Activated CD4-positive, CD25-positive, alpha-beta regulatory T cell (primary cell): Measurements from ENCODE around the gene GRAMD1B.
A peak's percentile ranks its signal among the peaks of the same experiment; 100 is the strongest.
"Not testable (repeated sequence)": the region's sequence is repeated elsewhere in the genome, so short reads cannot be mapped to it uniquely, and the experiment has no call there.

Experiments
- DNase-seq, 4 experiments: peaks; one replicate each; lab custom pipeline; 2025; lab: John Stamatoyannopoulos, UW

The GRAMD1B gene

DNA sequence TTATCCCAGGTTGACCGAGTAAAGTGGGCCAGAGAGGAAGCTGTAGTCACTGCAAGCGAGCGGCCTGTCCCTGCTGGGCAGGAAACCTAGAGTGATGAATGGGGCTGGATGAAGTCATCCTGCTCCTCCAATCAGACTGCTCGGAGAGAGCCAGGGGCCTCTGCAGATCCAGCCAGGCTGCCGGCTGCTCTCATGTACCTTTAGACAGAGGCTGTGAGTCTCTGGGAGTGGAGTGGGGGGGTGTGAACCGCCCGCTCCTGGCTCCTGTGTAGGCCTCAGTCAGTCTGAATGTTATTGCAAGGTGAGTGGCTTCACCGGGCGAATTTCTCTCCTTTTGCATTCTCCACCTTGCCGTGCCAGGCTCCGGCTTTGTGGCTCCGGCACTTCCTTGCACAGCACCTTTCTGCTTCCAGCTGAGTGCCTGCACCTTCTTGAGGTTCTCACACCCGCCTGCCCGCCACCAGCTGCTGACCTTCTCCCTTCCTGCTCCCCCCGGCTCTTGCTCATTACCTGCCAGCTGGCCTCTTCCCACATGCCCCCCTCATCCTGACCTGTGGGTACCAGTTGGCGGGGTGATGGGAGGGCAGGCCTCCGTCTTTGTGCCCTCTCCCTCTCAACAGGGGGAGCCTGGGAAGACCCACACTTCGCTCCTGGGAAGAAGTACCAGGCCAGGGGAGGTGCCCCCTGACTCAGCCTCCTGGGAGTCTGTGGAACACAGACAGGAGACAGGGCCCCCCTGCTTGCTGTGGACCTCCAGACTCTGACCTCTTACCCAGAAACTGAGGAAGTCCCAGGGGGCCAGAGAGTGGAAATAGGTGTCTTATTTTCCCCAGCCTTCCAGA, 79.9 kb downstream of the GRAMD1B start:
- DNase-seq = no peak

- no peak for DNase-seq
These were observed 80.5 kb downstream of the GRAMD1B start for GRCh38 chr11:123510579-123510905.

DNA sequence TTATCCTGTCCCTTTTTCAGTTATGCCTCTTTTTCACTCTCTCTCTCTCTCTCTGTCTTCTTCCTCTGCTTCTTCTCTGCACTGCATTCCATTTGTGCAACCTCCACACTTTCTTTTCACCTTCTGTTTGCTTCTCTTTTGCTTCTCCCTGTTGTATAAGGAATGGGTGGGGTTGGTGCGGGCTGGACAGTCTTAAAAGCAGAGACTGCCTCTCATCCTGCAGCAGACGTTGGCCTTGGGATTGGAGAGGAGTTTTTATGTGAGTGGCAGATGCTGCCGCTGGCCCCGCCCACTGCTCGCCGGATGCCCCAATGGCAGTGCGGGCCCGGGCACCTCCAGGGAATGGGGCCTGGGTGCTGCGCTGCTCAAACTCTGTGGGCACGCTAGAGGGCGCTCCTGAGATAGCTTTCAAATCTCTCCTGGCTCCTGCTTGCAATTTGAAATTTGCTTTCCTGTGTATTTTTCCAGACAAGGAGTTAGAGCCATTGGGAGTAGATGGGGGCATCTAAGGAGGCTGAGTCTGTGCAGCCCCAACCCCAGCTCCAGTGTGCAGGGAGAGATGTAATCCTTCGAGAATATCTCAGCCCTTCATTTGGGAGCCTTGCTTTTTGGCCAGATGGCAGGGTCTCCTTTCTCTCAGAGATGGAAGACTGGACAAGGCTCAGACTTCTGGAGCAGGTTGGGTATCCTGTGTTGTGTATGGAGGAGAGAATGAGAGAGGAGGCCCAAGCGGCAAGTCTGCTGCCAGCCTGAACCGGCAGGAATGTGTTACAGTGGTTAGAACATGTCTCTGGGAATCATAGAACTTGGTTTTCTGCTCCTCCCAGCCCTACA, 81.2 kb downstream of the GRAMD1B start:
- peak; percentile 13 to 50 (median 20) for DNase-seq

DNA sequence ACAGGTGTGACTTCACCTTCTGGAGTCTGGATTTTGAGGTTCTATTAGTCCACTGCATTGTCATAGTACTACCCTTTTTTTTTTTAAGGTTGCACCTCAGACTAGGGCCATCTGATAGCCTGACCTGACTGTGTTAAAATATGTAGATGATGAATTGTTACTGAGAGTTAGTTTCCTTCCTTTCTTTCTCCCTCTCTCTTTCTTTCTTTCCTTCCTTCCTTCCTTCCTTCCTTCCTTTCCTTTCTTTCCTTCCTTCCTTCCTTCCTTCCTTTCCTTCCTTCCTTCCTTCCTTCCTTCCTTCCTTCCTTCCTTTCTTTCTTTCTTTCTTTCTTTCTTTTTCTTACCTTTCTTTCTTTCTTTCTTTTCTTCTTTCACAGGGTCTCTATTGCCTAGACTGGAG, 83.2 kb downstream of the GRAMD1B start:
- not testable (repeated sequence) for DNase-seq

- DNase-seq = no peak
These were observed 86.2 kb downstream of the GRAMD1B start for GRCh38 chr11:123516238-123516637.

DNA sequence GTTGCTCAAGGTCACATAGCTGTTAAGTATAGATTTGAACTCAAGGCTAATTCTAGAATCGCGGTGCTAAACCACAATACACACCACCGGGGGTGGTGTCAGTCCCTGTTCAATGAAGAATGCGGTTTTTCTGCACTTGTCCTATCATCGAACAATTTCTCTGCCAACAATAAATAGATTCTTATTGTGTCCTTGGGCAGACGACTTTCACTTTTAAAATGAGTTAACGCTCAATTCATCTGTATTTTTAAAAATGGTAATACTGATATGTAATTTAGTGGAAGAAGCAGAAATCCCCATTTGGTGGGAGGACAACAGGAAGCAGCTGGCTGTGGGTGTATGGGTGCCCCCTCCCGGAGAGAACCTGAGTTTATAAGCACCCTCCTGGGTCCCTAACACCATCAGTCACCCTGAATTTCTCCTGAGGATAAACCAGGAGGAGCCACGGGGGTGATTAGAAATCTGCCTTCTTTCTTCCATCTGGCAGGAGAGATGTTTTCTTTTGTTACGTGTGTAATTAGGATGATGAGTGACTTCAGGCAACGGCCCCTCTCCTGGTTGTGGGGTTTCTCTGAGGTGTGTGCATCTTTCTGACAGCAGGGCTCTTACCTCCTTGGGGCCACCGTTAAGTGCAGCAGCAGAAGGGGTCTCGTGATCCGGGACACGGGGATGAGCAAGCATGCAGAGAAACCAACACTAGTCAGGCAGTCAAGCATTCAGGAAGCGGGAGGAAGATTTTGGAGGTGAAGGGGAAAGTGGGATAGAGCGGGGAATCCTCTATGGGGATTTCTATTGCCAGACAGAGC, 87.7 kb downstream of the GRAMD1B start:
- DNase-seq = no peak

DNA sequence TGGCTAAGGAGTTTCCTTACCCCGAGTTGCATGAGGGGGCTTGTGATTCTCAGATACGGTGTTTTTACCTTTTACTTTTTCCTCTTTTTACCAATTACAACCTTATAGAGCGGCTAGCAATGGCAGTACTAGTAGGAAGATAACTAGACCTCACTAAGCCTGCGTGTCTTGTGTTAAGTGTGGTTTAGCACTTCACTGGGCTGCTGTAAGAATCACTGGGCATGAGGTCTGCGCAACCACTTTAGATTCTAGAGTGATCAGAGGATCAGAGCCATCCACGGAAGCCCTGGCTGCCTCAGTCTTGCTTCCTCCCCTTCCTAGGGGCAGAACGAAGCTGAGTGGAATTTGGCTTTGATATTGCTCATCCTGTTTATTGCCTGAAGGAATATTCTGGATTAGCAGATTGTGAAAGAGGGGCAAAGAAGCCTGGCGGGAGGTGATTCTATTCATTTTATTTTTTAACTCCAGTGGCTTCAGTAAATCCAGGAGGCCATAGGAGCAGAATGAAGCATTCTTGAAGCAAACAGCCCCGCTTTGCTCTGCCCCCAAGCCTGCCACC, 88.5 kb downstream of the GRAMD1B start:
- DNase-seq = no peak

- DNase-seq = no peak
These were observed 89.2 kb downstream of the GRAMD1B start for GRCh38 chr11:123519055-123519796.

GRCh38 chr11:123519797-123520193, 89.7 kb downstream of the GRAMD1B start:
- DNase-seq = no peak

GRCh38 chr11:123520476-123520875, 90.4 kb downstream of the GRAMD1B start:
- not testable (repeated sequence) for DNase-seq

GRCh38 chr11:123521001-123521400, 90.9 kb downstream of the GRAMD1B start:
- no peak for DNase-seq

GRCh38 chr11:123521930-123522329, 91.9 kb downstream of the GRAMD1B start:
- DNase-seq = no peak

GRCh38 chr11:123523539-123523938, 93.5 kb downstream of the GRAMD1B start:
- no peak for DNase-seq

- no peak for DNase-seq
These were observed 95.0 kb downstream of the GRAMD1B start for GRCh38 chr11:123525097-123525496.

GRCh38 chr11:123525511-123525918, 95.4 kb downstream of the GRAMD1B start:
- no peak for DNase-seq

DNA sequence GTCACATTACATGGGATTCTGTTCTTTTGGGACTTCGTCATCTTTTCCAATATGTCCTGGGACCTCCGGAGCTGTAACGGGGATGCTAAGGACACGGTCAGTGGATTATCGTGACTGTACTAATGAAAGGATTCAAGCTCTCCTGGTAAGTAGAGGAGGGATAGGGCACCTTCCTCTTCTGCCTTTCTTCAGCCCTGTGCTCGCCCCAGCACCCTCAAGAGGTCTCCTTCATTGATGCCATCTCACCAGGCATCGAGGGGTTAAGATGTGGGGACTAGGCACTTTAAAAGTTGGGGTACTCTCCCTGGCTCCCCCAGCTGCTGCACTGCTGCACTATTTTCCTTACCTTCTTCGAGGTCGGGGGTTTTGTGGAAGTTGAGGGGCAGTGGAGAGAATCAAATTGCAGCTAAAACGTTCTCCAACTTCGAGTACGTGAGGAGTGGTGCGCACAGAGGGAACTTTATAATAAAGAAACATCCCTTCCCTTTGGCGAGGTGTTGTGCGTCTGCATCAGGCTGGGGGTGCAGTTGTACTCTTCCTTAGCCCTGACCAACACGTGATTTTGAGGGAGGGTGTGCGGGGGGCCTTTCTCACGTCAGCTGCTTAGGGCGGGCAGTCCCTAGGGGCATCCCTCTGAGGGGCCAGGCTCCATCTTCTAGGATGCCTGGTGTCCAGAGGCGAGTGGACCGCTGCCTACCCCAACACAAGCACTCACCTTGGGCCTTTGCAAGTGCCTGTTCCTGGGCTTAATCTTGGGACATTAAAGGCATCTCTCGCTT, 96.1 kb downstream of the GRAMD1B start:
- no peak for DNase-seq

- DNase-seq = no peak
These were observed 96.8 kb downstream of the GRAMD1B start for GRCh38 chr11:123526918-123527317.

- DNase-seq = no peak
These were observed 97.5 kb downstream of the GRAMD1B start for GRCh38 chr11:123527526-123527925.

- DNase-seq = no peak
These were observed 97.9 kb downstream of the GRAMD1B start for GRCh38 chr11:123527947-123528346.

GRCh38 chr11:123531325-123531724, 101.3 kb downstream of the GRAMD1B start:
- no peak for DNase-seq

GRCh38 chr11:123532131-123532530, 102.1 kb downstream of the GRAMD1B start:
- no peak for DNase-seq
